ENCODE data around the gene LITAFD. TPM values are rescaled to one million over a fixed set of nuclear protein-coding genes. Genes with fewer than 3 reads are reported as not detected.

LITAFD gene
- polyA plus RNA-seq, 1 of the 3 experiments (the other 2 are of a cell fraction) = not detected

- TF ChIP-seq IRF3 (IDR thresholded peaks at IDR 0.05; ENCODE audit: low read depth, low read length) (no peak), ZBTB33 (IDR thresholded peaks at IDR 0.05; ENCODE audit: borderline replicate concordance, low read depth) (no peak), CTCF (IDR thresholded peaks at IDR 0.05) (no peak), MEF2A (IDR thresholded peaks at IDR 0.05; ENCODE audit: borderline replicate concordance, low read depth) (no peak), FOXJ3 (CRISPR knock-in tag; IDR thresholded peaks at IDR 0.05) (no peak)
Measured at GRCh38 chr16:8878523-8878911, 3.6 kb upstream of the LITAFD start (continued).

- no peak overlapping the region for H2AFZ ChIP-seq (ENCODE audit: low read depth)
- peaks cover 1% of the 10 kb centered on the region for H3F3A ChIP-seq (replicated peaks; ENCODE audit: insufficient read depth)
- CTCF ChIA-PET = interaction anchor here (0.6 to 7.5 kb wide), 61 partner anchors 7 to 354 kb away, joined by 3 to 71 read pairs (median 4); partner anchors contain the start of genes CARHSP1 and METTL22
- TF ChIP-seq SMC3 (IDR thresholded peaks at IDR 0.05; ENCODE audit: low read depth, low read length) (no peak), EP300 (IDR thresholded peaks at IDR 0.05; ENCODE audit: borderline replicate concordance in 1 of 2, low read depth in 1 of 2, low read length in 1 of 2) (no peak), YY1 (IDR thresholded peaks at IDR 0.05; ENCODE audit: low read depth) (no peak), CHD2 (IDR thresholded peaks at IDR 0.05; ENCODE audit: low read length, partially characterized antibody) (no peak), TAF1 (IDR thresholded peaks at IDR 0.05; ENCODE audit: borderline replicate concordance, low read depth, low read length) (no peak), NRF1 (IDR thresholded peaks at IDR 0.05; ENCODE audit: low read depth, low read length) (no peak), REST (IDR thresholded peaks at IDR 0.05; ENCODE audit: low read depth, low read length) (no peak), CTCF (IDR thresholded peaks at IDR 0.05) (no peak), POLR2AphosphoS5 (IDR thresholded peaks at IDR 0.05; ENCODE audit: low read depth, low read length) (no peak), NFIC (IDR thresholded peaks at IDR 0.05; ENCODE audit: borderline replicate concordance) (no peak)
- no peak overlapping the region for H3K27ac ChIP-seq (ENCODE audit: low read depth in 2 of 2, low read length in 1 of 2)
- no peak overlapping the region for H3K4me3 ChIP-seq (ENCODE audit: low read depth in 2 of 2, low read length in 1 of 2)
- WGBS (ENCODE audit: low lambda C conversion rate) = 71% methylated on average over 5 of the region's 8 CpGs
- 0 out of 2 replicates have a peak, but pooled peaks cover 2% of the 10 kb centered on the region for H4K20me1 ChIP-seq (ENCODE audit: insufficient read depth)
- no peak overlapping the region for H3K4me2 ChIP-seq
- no peak overlapping the region for H3K9ac ChIP-seq
- H3K27me3 ChIP-seq (ENCODE audit: insufficient read depth) = no peaks in the 10 kb centered on the region
- POLR2A ChIA-PET = interaction anchor here (1.0 to 2.4 kb wide), 2 partner anchors 12 to 218 kb away, joined by 7 to 10 read pairs; partner anchors contain the start of gene CARHSP1
- H3K36me3 ChIP-seq (replicated peaks in 1 of 2; ENCODE audit: control insufficient read depth in 1 of 2, insufficient read depth in 2 of 2, low read length in 1 of 2) = no peaks in the 10 kb centered on the region
- no peaks in the 10 kb centered on the region for H3K9me3 ChIP-seq
- H3K79me2 ChIP-seq (ENCODE audit: insufficient read depth) = no peaks in the 10 kb centered on the region
- no peak for DNase-seq
- peaks cover 5 to 6% of the 10 kb centered on the region in 2 experiments; a peak in 2 of 4 replicates for H3K4me1 ChIP-seq (ENCODE audit: control insufficient read depth in 1 of 2, insufficient read depth in 2 of 2, low read depth in 1 of 2, low read length in 1 of 2)
- no peaks in the 10 kb centered on the region for H3K9me2 ChIP-seq
Measured at GRCh38 chr16:8880839-8881510, 1.2 kb upstream of the LITAFD start.
